Smooth muscle cell (in vitro differentiated cells): ENCODE results near the gene COX4I2. TPM values are rescaled to one million over a fixed set of nuclear protein-coding genes. Genes with fewer than 3 reads are reported as not detected.

ENCODE experiments used
- DNase-seq: peaks from one replicate; lab custom pipeline; 2025; ENCODE audit not compliant: unreplicated experiment; lab: John Stamatoyannopoulos, UW
- H2AFZ ChIP-seq: fragments of 200-600 bp; sonication (generic); 2 replicates; pipeline ENCODE4 v1.6.0; 2016; ENCODE audit warnings: antibody characterized with exemption, low read depth, mild to moderate bottlenecking
- H3F3A ChIP-seq: fragments of 200-600 bp; sonication (generic); 2 replicates; pipeline ENCODE4 v1.6.0; 2017; ENCODE audit warnings: antibody characterized with exemption, low read depth
- H3K27ac ChIP-seq: fragments of 200-600 bp; sonication (generic); 2 replicates; pipeline ENCODE4 v1.5.1; 2016; ENCODE audit warnings: low read depth, mild to moderate bottlenecking
- H3K27me3 ChIP-seq: fragments of 200-600 bp; sonication (generic); 2 replicates; pipeline ENCODE4 v1.6.1; 2016; ENCODE audit warnings: low read depth, mild to moderate bottlenecking
- H3K36me3 ChIP-seq: fragments of 200-600 bp; sonication (generic); 2 replicates; pipeline ENCODE4 v1.5.1; 2016; ENCODE audit warnings: low read depth
- H3K4me1 ChIP-seq: fragments of 200-600 bp; sonication (generic); 2 replicates; pipeline ENCODE4 v1.5.1; 2016; ENCODE audit warnings: low read depth
- H3K4me2 ChIP-seq: fragments of 200-600 bp; sonication (generic); 2 replicates; pipeline ENCODE4 v1.6.0; 2016; ENCODE audit warnings: mild to moderate bottlenecking
- H3K4me3 ChIP-seq: fragments of 200-600 bp; sonication (generic); 2 replicates; pipeline ENCODE4 v1.5.1; 2016; ENCODE audit warnings: mild to moderate bottlenecking
- H3K79me2 ChIP-seq: fragments of 200-600 bp; sonication (generic); 2 replicates; pipeline ENCODE4 v1.6.0; 2016; ENCODE audit warnings: low read depth, mild to moderate bottlenecking
- H3K9ac ChIP-seq: fragments of 200-600 bp; sonication (generic); 2 replicates; pipeline ENCODE4 v1.6.0; 2016; ENCODE audit warnings: low read depth
- H3K9me3 ChIP-seq: fragments of 200-600 bp; sonication (generic); replicated peaks from 2 replicates; pipeline ENCODE4 v1.5.1; 2016; ENCODE audit warnings: low read depth
- H4K20me1 ChIP-seq: fragments of 200-600 bp; sonication (generic); 2 replicates; pipeline ENCODE4 v1.6.0; 2016; ENCODE audit warnings: low read depth
- CTCF ChIP-seq: fragments of 200-600 bp; sonication (generic); IDR thresholded peaks from 2 replicates; pipeline ENCODE4 v1.5.1; 2017; ENCODE audit warnings: borderline replicate concordance, mild to moderate bottlenecking, antibody characterized with exemption; ENCODE audit not compliant: insufficient read depth, poor library complexity, severe bottlenecking
- WGBS: methylation state at CpG from one replicate; pipeline ENCODE4 v1.1.7; 2016; ENCODE audit warnings: low lambda C conversion rate; 5-methylcytosine and 5-hydroxymethylcytosine counted together
- polyA plus RNA-seq: library from polyadenylated mRNA; unstranded; fragments of >200 nt; fragmentation: Nextera tagmentation; extraction: Ambion mirVana; gene quantifications from 2 replicates; pipeline ENCODE4 v1.2.1, GENCODE V29; 2016
- total RNA-seq: library from RNA; depleted of rRNA; stranded (reverse); fragments of >200 nt; gene quantifications from 2 replicates; pipeline ENCODE4 v1.2.3, GENCODE V29; 2014

Gene COX4I2
- total and polyA plus RNA-seq, 2 experiments from 2014 or later: 0.80 TPM; not detected in 1

GRCh38 chr20:31652917-31653396 is 15.2 kb downstream of the COX4I2 start:
- Histone ChIP-seq H3K4me1 (no peaks in the 10 kb centered on the region), H3K27me3 (peaks cover 10% of the 10 kb centered on the region), H3K36me3 (no peaks in the 10 kb centered on the region), H3F3A (no peaks in the 10 kb centered on the region), H2AFZ (no peak overlapping the region), H4K20me1 (no peaks in the 10 kb centered on the region), H3K9ac (no peak overlapping the region), H3K4me2 (no peak overlapping the region), H3K27ac (no peak overlapping the region), H3K9me3 (no peaks in the 10 kb centered on the region), H3K79me2 (no peaks in the 10 kb centered on the region), H3K4me3 (no peak overlapping the region)
- 81% methylated on average over 5 of the region's 5 CpGs for WGBS
- TF ChIP-seq CTCF: no peak
- no peak for DNase-seq

- Histone ChIP-seq H3K9ac (no peak overlapping the region), H3F3A (no peaks in the 10 kb centered on the region), H3K27me3 (peaks cover 10% of the 10 kb centered on the region), H2AFZ (no peak overlapping the region), H4K20me1 (no peaks in the 10 kb centered on the region), H3K4me2 (no peak overlapping the region), H3K4me1 (no peaks in the 10 kb centered on the region), H3K4me3 (no peak overlapping the region), H3K36me3 (no peaks in the 10 kb centered on the region), H3K27ac (no peak overlapping the region), H3K79me2 (no peaks in the 10 kb centered on the region), H3K9me3 (no peaks in the 10 kb centered on the region)
- DNase-seq: no peak
- WGBS: 71% methylated on average over 5 of the region's 5 CpGs
- TF ChIP-seq CTCF: no peak
Observed at GRCh38 chr20:31653561-31653960, 15.8 kb downstream of the COX4I2 start.

GRCh38 chr20:31654534-31654933 is 16.8 kb downstream of the COX4I2 start:
- Histone ChIP-seq H3K27me3 (peaks cover 10% of the 10 kb centered on the region), H2AFZ (no peak overlapping the region), H3K79me2 (no peaks in the 10 kb centered on the region), H3K36me3 (no peaks in the 10 kb centered on the region), H3K27ac (no peak overlapping the region), H3K4me3 (no peak overlapping the region), H3K4me1 (no peaks in the 10 kb centered on the region), H3K9ac (no peak overlapping the region), H3F3A (no peaks in the 10 kb centered on the region), H3K4me2 (no peak overlapping the region), H3K9me3 (no peaks in the 10 kb centered on the region), H4K20me1 (no peaks in the 10 kb centered on the region)
- WGBS: 87% methylated on average over 5 of the region's 5 CpGs
- DNase-seq: no peak
- no peak for TF ChIP-seq CTCF

GRCh38 chr20:31661625-31662371 is 24.1 kb downstream of the COX4I2 start:
- Histone ChIP-seq H2AFZ (peak overlapping the region; percentile 94), H3K79me2 (no peaks in the 10 kb centered on the region), H3K4me2 (peak overlapping the region; percentile 89), H3K4me1 (peaks cover 3% of the 10 kb centered on the region), H3K36me3 (no peaks in the 10 kb centered on the region), H3K27ac (no peak overlapping the region), H3K9me3 (no peaks in the 10 kb centered on the region), H4K20me1 (peaks cover 6% of the 10 kb centered on the region), H3F3A (no peaks in the 10 kb centered on the region), H3K4me3 (peak overlapping the region; percentile 52), H3K27me3 (no peaks in the 10 kb centered on the region), H3K9ac (no peak overlapping the region)
- TF ChIP-seq CTCF: peak; percentile 87
- 12% methylated on average over 27 of the region's 31 CpGs for WGBS
- peak; percentile 66 for DNase-seq
